Glomerular endothelial cell (primary cell): ENCODE measurements around the gene LRIG1. TPM values are rescaled to one million over a fixed set of nuclear protein-coding genes. Genes with fewer than 3 reads are reported as not detected.
"Not testable (repeated sequence)": the region's sequence is repeated elsewhere in the genome, so short reads cannot be mapped to it uniquely, and the experiment has no call there.

Experiments
- DNase-seq: peaks from one replicate; pipeline ENCODE4 v3.0.0-alpha.2; 2011; ENCODE audit warnings: low read depth, low spot score; ENCODE audit errors: extremely low read depth
- total RNA-seq: library from RNA; depleted of rRNA; stranded (reverse); fragments of >200 nt; gene quantifications from 2 replicates; pipeline ENCODE4 v1.2.3, GENCODE V29; 2015

LRIG1 gene
- total RNA-seq, 1 donor from 2014 or later, result 31.2 TPM

DNA sequence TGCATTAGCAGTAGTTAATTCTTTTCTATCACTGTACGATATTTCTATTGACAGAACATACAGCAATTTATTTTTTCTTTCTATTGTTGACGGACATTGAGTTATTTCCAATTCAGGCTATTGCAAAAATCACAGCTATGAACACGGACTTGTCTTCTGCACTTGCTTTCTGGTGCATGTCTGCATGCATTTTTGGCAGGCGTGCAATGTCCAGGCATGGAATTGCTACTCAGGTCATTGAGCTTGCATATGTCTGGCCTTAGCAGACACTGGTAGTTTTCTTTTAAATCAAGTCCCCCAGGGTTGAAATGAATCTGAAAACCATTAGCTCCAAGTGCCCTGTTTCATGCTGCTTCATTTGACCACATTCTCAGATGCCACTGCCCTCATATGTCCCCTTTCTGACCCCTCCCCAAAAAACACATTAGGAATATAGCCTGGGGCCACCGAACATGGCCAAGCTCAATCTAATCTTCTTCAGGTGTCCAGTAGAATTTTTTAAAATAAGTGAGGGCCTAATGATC, 72.8 kb downstream of the LRIG1 start:
- no peak for DNase-seq

DNA sequence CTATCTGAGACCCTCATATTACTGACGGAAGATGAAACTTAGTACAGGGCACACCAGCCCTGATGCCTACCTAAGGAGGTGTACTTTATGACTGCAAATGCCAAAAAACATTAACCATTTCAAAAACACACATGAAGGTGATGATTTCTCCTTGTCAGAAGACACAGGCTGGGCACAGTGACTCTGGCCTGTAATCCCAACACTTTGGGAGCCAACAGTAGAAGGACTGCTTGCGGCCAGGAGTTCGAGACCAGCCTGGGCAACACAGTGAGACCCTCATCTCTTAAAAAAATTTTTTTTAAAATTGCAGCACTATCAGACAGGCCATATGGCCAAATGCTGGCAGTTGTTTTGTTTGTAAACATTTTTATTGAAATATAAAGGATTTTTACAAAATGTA, 73.5 kb downstream of the LRIG1 start:
- no peak for DNase-seq

DNA sequence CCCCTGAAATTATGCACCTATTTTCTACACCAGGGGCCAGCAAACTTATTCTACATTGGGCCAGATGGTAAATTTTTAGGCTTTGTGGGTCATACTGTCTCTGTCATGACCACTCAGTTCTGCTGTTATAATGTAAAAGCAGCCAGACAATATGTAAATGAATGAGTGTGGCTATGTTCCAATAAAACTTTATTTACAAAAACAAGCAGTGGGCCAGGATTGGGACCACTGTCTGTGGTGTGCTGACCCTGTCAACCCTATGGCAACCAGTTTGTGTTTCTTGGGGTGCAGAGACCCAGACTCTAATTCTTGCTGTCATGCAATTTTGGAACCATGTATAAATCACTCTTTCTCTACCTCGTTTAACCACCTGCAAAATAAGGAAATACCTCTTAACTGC, 74.7 kb downstream of the LRIG1 start:
- DNase-seq, result no peak

GRCh38 chr3:66425576-66426114, 75.2 kb downstream of the LRIG1 start:
- DNase-seq, result no peak

- no peak for DNase-seq
Measured at GRCh38 chr3:66425032-66425431, 75.8 kb downstream of the LRIG1 start.

- DNase-seq, result no peak
Measured at GRCh38 chr3:66423791-66424190, 77.0 kb downstream of the LRIG1 start.

DNA sequence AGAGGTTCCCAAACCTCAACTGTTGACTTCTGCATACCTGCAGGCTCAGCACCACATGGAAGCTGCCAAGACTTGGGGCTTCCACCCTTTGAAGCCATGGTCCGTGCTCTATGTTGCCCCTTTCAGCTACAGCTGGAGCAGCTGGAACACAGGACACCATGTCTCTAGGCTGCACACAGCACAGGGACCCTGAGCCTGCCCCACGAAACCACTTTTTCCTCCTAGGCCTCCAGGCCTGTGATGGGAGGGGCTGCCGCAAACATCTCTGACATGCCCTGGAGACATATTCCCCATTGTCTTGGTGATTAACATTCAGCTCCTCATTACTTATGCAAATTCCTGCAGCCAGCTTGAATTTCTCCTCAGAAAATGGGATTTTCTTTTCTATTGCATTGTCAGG, 78.9 kb downstream of the LRIG1 start:
- not testable (repeated sequence) for DNase-seq

DNA sequence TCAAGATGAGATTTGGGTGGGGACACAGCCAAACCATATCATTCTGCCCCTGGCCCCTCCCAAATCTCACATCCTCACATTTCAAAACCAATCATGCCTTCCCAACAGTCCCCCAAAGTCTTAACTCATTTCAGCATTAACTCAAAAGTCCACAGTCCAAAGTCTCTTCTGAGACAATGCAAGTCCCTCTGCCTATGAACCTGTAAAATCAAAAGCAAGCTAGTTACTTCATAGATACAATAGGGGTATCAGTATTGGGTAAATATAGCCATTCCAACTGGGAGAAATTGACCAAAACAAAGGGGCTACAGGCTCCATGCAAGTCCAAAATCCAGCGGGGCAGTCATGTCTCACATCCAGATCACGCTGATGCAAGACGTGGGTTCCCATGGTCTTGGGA, 79.7 kb downstream of the LRIG1 start:
- DNase-seq, result not testable (repeated sequence)

GRCh38 chr3:66419036-66419435, 81.8 kb downstream of the LRIG1 start:
- no peak for DNase-seq

DNA sequence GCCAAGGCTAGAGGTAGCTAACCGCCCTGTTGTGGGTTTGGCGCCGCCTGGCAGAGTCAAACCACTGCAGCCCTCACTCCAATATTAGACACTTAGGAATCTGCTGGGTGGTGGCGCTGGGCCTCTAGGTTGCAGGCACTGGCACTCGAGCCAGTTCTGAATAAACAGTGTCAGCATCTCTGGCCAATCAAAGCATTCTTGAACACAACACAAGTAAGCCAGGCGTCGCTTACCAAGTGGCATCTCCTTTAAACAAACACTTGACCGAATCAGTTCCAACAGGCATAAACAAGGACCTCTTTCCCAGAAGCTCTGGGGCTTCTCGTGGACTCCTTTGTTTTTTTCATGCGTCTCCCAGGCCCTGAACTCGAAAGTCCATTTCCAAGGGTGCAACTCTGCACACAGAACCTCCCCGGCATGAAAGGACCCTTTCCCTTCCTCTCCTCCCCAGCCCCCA, 82.3 kb downstream of the LRIG1 start:
- no peak for DNase-seq

GRCh38 chr3:66416556-66417304, 84.1 kb downstream of the LRIG1 start:
- no peak for DNase-seq

DNA sequence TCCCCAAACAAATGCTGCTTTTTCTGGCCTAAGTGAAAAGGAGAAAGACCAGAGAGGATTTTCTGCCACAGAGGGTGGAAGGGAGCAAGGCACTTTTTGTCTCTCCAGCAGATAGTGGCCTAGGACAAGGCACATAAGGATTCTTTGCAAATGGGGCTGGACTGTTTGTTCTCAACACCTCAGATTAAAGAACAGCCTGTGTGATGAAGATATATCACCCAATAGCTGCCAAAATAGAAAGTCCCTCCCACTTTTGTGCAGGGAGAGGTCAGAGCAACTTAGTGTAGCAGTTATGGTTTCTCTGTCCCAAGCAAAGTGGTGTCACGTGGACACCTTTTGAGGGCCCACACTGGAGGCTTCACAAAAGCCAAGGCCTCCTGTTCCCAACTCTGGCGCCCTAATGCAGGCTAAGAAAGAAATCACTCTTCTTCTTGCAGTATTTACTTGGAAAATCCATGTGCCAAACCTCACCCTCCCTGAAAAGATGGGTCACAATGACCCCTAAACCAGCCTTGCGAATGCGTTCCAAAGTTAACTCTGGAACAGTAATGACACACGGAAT, 84.9 kb downstream of the LRIG1 start:
- DNase-seq, result no peak

DNA sequence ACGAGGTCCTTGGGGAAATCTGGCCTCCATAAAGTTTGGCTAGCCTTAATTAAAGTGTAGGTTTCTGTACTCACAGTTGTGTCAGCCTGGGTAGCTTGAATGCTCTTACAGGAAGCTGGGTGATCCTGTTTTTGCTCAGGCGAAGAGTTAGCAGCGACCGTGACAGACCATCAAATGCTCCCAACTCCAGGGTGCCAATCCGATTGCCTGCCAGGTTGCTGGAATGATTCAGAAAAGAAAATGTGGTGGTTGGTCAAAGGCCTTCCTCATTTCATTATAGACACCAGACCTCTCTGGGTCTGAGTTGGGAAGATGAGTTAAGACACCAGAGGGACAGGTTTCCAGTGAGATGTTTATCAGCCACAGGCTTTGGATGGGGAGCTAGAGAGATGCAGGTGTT, 86.0 kb downstream of the LRIG1 start:
- no peak for DNase-seq

GRCh38 chr3:66413151-66413751, 87.6 kb downstream of the LRIG1 start:
- no peak for DNase-seq

- DNase-seq, result no peak
Measured at GRCh38 chr3:66411961-66412887, 88.6 kb downstream of the LRIG1 start.

DNA sequence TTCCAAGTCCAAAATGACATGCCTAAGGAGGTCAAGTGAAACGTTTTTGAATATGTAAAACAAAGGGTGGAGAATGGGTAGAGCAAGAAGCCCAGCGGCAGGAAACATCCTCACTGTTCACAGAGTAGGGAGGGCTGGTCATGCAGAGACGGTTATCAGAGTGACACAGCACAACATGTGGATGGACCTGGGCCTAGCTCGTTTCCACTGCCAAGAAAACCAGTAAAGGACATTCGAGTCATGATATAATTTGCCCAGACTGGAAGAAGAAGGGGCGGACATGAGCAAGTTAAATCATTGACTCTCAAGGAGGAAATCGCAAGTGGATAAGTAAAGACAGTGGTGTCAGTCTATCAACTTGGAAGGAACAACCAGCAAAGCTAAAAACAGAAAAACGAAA, 89.3 kb downstream of the LRIG1 start:
- DNase-seq, result no peak

DNA sequence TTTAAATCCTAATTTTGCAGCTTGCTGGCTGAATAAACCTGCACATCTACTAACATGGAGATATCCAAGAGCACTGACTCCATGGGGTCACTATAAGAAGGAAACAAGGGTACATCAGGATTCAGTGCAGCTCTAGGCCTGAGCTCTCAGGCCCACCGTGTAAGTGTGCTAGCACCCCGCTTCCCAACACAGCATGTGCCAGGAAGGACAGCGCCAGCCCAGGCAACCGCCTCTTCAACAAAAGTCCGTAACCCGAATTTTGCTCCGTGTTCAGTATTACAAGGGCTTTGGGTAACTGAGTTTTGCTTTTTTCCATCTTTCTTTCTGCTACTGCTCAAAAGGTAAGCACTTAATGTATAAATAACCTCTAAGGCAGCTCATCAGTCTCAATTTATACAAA, 89.8 kb downstream of the LRIG1 start:
- no peak for DNase-seq

DNA sequence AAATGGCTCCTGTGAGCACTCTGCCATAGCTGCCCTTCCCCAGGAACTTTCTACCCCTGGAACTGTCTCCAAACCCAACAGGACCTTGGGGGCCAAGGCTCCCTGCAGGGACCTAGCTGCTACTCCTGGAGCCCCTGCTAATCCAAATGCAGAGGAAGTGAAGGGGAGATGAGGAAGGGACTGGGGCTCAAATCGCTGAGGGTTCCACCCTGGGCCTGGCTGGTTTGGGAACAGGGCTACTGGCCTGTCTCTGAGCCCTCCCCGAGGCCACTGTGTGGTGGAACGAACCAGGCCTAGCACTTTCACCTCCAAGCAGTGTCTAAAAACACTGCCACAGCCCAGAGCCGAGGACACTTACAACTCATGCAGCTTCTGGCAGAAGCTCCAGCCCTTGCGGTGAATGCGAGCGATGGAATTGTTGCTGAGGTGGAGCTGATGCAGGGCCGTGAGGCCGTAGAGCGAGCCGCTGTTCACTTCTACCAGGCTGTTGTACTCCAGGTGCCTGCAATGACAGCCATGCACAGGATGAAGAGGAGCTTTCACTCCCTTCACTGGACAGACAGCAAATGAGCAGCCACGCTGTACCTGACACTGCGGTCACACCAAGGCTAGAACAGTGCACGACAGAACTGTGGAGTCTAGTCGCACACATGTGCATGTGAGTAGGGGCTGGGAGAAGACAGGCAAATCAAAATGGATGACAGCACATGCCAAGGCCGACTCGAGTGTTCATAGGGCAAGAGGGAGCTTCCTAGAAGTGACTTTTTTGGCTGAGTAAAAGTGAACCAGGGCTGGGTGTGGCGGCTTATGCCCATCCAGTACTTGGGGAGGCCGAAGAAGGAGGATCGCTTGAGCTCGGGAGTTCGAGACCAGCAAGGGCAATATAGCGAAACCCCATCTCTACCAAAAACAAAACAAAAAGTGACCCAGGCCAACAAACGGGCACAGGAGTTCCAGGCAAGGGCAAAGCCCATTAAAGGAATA, 90.8 kb downstream of the LRIG1 start:
- no peak for DNase-seq

DNA sequence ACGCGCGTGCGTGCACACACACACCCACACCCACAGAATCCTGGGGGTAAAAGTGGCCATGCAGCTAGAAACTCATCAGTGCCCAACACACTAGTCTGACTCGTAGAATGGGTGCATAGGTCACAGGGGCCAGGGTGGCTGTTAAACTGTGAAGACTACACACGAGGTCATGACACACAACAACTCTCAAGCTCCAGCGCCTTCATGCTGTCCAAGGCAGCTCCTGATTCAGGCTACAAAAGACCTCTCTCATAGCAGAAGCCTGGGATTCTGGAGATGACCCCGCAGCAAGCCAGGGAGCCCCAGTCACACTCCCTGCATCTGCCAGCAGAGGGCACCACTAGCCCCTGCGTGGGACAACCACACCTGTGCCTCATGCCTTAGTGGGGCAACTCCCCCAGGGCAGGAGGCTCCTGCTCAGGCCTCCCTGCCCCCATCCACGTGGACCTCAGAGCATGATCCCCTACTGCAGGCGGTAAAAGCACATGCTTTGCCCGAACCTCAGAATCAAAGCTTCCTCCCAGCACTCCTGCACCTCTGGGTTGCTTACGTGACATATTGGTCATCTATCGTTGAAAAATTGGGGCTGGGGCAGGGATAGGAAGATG, 93.1 kb downstream of the LRIG1 start:
- no peak for DNase-seq
